DND-41 (cell line): ENCODE results near the gene C22orf15.

Experiments used
- EZH2 ChIP-seq: IDR thresholded peaks from 3 replicates; pipeline ENCODE4 v1.6.1; 2012; ENCODE audit warnings: borderline replicate concordance, low read depth, mild to moderate bottlenecking, moderate library complexity, low read length, inconsistent platforms; ENCODE audit not compliant: severe bottlenecking
- TF ChIP-seq, protein P1 (sequence below): IDR thresholded peaks from 2 replicates; pipeline ENCODE4 v1.5.1; 2012; ENCODE audit warnings: borderline replicate concordance, low read length, moderate library complexity, mild to moderate bottlenecking; ENCODE audit not compliant: poor library complexity, severe bottlenecking; ENCODE audit errors: extremely low read depth

- TF ChIP-seq, protein P1, sequence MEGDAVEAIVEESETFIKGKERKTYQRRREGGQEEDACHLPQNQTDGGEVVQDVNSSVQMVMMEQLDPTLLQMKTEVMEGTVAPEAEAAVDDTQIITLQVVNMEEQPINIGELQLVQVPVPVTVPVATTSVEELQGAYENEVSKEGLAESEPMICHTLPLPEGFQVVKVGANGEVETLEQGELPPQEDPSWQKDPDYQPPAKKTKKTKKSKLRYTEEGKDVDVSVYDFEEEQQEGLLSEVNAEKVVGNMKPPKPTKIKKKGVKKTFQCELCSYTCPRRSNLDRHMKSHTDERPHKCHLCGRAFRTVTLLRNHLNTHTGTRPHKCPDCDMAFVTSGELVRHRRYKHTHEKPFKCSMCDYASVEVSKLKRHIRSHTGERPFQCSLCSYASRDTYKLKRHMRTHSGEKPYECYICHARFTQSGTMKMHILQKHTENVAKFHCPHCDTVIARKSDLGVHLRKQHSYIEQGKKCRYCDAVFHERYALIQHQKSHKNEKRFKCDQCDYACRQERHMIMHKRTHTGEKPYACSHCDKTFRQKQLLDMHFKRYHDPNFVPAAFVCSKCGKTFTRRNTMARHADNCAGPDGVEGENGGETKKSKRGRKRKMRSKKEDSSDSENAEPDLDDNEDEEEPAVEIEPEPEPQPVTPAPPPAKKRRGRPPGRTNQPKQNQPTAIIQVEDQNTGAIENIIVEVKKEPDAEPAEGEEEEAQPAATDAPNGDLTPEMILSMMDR, result no peak
- TF ChIP-seq EZH2, result no peak
These were observed 1.2 kb downstream of the C22orf15 start for GRCh38 chr22:23763954-23764353.
